ENCODE measurements around the gene ZNF184.

Gene ZNF184

DNA sequence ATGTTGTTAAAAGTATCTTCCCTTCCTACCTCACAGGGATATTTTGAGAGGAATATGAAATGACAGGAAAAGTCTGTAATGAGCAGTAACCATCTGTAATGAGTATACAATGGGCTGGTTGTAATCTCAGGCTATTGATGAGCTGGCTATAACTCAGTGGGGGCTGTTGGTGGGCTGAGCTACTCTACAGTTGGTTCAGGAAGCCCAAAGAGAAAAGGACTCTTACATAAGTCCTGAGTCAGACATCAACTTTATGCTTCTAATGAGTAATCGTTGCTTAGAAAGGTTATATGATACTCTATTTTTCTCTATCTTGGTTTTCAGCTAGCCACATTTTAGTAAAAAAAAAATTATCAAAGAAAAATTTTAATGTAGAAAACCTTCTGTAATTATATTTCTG lies 57.9 kb downstream of the ZNF184 start:
- Histone ChIP-seq H3K79me2 (ENCODE audit: insufficient read depth, low read depth) (no peaks in the 10 kb centered on the region), H3K4me1 (ENCODE audit: low read depth, poor library complexity, severe bottlenecking) (no peaks in the 10 kb centered on the region), H3K36me3 (ENCODE audit: insufficient read depth) (no peaks in the 10 kb centered on the region), H3K4me3 (IDR thresholded peaks at IDR 0.05; ENCODE audit: insufficient read depth, low read depth, low read length) (no peak overlapping the region), H3K4me2 (no peak overlapping the region), H4K20me1 (ENCODE audit: insufficient read depth) (no peaks in the 10 kb centered on the region), H3K27me3 (ENCODE audit: insufficient read depth, low read depth) (no peaks in the 10 kb centered on the region), H3K27ac (no peak overlapping the region), H2AFZ (ENCODE audit: low read depth) (no peak overlapping the region), H3K9ac (no peak overlapping the region)
- TF ChIP-seq, protein P1, sequence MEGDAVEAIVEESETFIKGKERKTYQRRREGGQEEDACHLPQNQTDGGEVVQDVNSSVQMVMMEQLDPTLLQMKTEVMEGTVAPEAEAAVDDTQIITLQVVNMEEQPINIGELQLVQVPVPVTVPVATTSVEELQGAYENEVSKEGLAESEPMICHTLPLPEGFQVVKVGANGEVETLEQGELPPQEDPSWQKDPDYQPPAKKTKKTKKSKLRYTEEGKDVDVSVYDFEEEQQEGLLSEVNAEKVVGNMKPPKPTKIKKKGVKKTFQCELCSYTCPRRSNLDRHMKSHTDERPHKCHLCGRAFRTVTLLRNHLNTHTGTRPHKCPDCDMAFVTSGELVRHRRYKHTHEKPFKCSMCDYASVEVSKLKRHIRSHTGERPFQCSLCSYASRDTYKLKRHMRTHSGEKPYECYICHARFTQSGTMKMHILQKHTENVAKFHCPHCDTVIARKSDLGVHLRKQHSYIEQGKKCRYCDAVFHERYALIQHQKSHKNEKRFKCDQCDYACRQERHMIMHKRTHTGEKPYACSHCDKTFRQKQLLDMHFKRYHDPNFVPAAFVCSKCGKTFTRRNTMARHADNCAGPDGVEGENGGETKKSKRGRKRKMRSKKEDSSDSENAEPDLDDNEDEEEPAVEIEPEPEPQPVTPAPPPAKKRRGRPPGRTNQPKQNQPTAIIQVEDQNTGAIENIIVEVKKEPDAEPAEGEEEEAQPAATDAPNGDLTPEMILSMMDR (conservative IDR thresholded peaks at IDR 0.05; ENCODE audit: low read depth, low read length) = no peak

- Histone ChIP-seq H3K79me2 (ENCODE audit: insufficient read depth, low read depth) (no peaks in the 10 kb centered on the region), H3K4me3 (IDR thresholded peaks at IDR 0.05; ENCODE audit: insufficient read depth, low read depth, low read length) (no peak overlapping the region), H3K27me3 (ENCODE audit: insufficient read depth, low read depth) (no peaks in the 10 kb centered on the region), H3K4me2 (no peak overlapping the region), H3K9ac (no peak overlapping the region), H3K27ac (no peak overlapping the region), H3K36me3 (ENCODE audit: insufficient read depth) (no peaks in the 10 kb centered on the region), H4K20me1 (ENCODE audit: insufficient read depth) (no peaks in the 10 kb centered on the region), H3K4me1 (ENCODE audit: low read depth, poor library complexity, severe bottlenecking) (no peaks in the 10 kb centered on the region), H2AFZ (ENCODE audit: low read depth) (no peak overlapping the region)
- TF ChIP-seq, protein P1 (conservative IDR thresholded peaks at IDR 0.05; ENCODE audit: low read depth, low read length) = no peak
Observed at GRCh38 chr6:27414300-27414699, 58.6 kb downstream of the ZNF184 start.

DNA sequence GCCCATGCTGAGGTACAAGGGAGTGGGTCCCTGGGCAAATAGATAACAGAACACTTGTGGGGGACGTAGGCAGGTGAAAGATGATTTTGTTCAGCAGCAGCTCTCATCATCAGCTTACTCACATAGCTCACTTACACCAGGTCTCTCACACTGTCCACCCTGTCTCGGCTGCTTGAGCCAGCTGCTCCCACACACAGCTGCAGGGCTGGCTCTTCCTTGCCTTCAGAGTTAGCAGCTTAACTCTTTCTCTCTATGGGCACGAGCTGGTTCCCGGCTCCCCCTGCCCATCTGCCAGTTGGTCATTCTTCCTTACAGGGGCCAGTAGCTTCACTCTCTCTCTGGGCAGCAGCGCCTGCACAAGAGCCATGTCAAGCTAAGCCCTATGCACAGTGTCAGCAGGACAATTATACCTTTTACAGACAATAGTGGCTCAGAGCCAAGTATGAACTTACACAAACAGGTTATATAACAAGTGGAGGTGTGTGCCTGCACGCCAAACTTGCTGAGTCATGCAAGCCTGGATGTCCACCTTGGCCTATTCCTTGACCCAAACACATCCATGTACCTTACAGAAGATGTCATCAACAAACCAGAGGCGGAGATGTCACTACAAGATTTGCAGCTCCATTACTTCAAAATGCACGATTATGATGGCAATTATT lies 65.6 kb downstream of the ZNF184 start:
- Histone ChIP-seq H3K79me2 (ENCODE audit: insufficient read depth, low read depth) (no peaks in the 10 kb centered on the region), H3K36me3 (ENCODE audit: insufficient read depth) (no peaks in the 10 kb centered on the region), H3K4me2 (no peak overlapping the region), H3K4me3 (IDR thresholded peaks at IDR 0.05; ENCODE audit: insufficient read depth, low read depth, low read length) (no peak overlapping the region), H3K27ac (no peak overlapping the region), H3K27me3 (ENCODE audit: insufficient read depth, low read depth) (no peaks in the 10 kb centered on the region), H3K9ac (no peak overlapping the region), H3K4me1 (ENCODE audit: low read depth, poor library complexity, severe bottlenecking) (no peaks in the 10 kb centered on the region), H2AFZ (ENCODE audit: low read depth) (no peak overlapping the region), H4K20me1 (ENCODE audit: insufficient read depth) (no peaks in the 10 kb centered on the region)
- TF ChIP-seq, protein P1 (conservative IDR thresholded peaks at IDR 0.05; ENCODE audit: low read depth, low read length) = no peak

GRCh38 chr6:27406085-27406484 lies 66.8 kb downstream of the ZNF184 start:
- Histone ChIP-seq H4K20me1 (ENCODE audit: insufficient read depth) (no peaks in the 10 kb centered on the region), H3K4me3 (IDR thresholded peaks at IDR 0.05; ENCODE audit: insufficient read depth, low read depth, low read length) (no peak overlapping the region), H3K79me2 (ENCODE audit: insufficient read depth, low read depth) (no peaks in the 10 kb centered on the region), H2AFZ (ENCODE audit: low read depth) (no peak overlapping the region), H3K27ac (no peak overlapping the region), H3K4me2 (no peak overlapping the region), H3K4me1 (ENCODE audit: low read depth, poor library complexity, severe bottlenecking) (no peaks in the 10 kb centered on the region), H3K27me3 (ENCODE audit: insufficient read depth, low read depth) (no peaks in the 10 kb centered on the region), H3K9ac (no peak overlapping the region), H3K36me3 (ENCODE audit: insufficient read depth) (no peaks in the 10 kb centered on the region)
- TF ChIP-seq, protein P1 (conservative IDR thresholded peaks at IDR 0.05; ENCODE audit: low read depth, low read length) = no peak

Measured in KMS-11 (cell line).